Measurements from ENCODE around the gene TNS1. TPM values are rescaled to one million over a fixed set of nuclear protein-coding genes. Genes with fewer than 3 reads are reported as not detected.

TNS1 gene
- total and polyA plus RNA-seq, 4 donors = 46.9 to 64.5 (median 58.1) TPM

DNA sequence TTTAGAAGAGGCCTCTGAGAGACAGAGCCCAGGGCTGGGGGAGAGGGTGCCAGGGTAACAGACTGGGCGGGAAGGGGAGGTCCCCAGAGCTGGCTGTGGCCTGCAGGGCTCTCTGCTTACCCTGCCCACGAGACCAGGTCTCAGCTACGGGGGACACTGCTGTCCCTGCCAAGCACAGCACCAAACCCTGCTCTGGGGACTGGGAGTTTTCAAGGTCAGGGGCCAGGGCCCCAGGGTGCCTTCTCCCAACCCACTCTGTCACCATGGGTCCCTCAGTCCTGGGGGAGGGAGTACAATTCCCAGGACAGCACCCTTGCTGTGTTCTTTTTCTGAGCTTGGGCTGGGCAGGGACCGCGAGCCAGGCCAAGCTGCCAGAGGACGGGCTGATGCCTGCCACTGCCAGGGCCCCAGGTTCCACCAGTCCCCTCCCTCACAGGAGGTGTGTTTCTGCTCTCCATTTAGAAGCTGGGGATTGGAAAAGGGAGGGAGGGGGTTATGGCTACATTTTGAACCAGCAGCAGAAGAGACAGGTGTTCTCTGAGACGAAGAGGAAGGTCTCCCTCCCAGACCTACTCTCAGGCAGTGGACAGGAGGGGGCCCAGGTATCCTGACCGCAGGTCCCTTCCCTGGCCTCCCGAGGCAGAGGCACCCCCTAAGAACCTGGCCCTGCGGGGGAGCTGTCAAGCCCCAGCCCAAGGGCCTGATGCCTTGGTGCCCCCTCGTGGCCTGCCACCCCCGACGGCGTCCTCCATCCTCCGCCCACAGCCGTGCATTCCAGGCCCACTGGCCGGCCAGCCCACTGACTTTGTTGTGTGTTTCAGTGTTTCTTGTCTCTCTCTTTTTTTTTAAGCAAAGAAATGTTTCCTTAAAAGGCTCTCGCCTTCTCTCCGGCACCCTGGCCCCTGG is 80.4 kb downstream of the TNS1 start:
- Histone ChIP-seq H3K27ac (ENCODE audit: low read depth, low read length) (peak overlapping the region; percentile 82), H3K9me3 (ENCODE audit: control insufficient read depth, insufficient read depth, low read length) (no peaks in the 10 kb centered on the region), H3K36me3 (ENCODE audit: control insufficient read depth, insufficient read depth, low read length) (peaks cover 20% of the 10 kb centered on the region), H3K4me3 (ENCODE audit: low read depth, low read length) (no peak overlapping the region), H3K4me1 (ENCODE audit: control insufficient read depth, insufficient read depth, low read length) (peaks cover 72% of the 10 kb centered on the region), H3K27me3 (ENCODE audit: control insufficient read depth, insufficient read depth, low read length) (no peaks in the 10 kb centered on the region)
- DNase-seq (ENCODE audit: low read depth in 4 of 6, low spot score in 6 of 6) = no peak
- WGBS (ENCODE audit: insufficient coverage) = 46% methylated on average over 9 of the region's 19 CpGs

DNA sequence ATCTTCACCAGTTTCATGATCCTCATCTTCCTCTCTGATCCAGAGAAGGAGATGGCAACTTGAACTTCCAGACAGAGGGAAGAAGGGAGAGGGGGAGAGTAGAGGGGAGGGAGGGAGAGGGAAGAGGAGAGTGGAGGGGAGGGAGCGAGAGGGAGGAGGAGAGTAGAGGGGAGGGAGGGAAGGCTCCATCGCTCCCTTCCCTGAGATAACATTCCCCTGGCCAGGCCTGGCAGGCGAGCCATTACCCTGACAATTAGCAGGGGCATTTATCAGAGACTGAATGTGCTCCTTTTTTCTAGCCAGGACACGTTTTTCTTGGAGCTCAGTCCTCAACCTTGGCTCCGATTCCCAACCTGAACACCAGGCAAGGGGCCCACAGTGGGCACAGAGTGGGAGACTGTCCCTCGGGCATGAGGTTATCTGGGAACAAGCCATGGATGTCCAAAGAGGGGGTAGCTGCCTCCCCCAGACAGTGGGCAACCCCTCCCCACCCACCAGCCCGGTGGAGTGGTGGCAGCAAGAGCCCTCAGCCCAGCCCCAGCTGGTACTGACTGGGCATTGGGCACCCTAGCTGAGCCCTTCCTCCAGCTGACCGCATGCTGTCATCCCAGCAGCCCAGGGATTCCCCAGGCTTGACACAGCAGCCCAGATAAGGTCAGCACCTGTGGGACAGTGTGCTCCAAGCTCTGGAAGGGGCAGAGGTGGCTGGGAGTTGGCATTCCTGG is 81.8 kb downstream of the TNS1 start:
- Histone ChIP-seq H3K36me3 (ENCODE audit: control insufficient read depth, insufficient read depth, low read length) (peaks cover 22% of the 10 kb centered on the region), H3K4me3 (ENCODE audit: low read depth, low read length) (no peak overlapping the region), H3K9me3 (ENCODE audit: control insufficient read depth, insufficient read depth, low read length) (no peaks in the 10 kb centered on the region), H3K4me1 (ENCODE audit: control insufficient read depth, insufficient read depth, low read length) (peaks cover 79% of the 10 kb centered on the region), H3K27ac (ENCODE audit: low read depth, low read length) (peak overlapping the region; percentile 82), H3K27me3 (ENCODE audit: control insufficient read depth, insufficient read depth, low read length) (no peaks in the 10 kb centered on the region)
- WGBS (ENCODE audit: insufficient coverage) = 26% methylated on average over 5 of the region's 8 CpGs
- peak in 2 of 6 donors; percentile 75 to 85 for DNase-seq (ENCODE audit: low read depth in 4 of 6, low spot score in 6 of 6)

DNA sequence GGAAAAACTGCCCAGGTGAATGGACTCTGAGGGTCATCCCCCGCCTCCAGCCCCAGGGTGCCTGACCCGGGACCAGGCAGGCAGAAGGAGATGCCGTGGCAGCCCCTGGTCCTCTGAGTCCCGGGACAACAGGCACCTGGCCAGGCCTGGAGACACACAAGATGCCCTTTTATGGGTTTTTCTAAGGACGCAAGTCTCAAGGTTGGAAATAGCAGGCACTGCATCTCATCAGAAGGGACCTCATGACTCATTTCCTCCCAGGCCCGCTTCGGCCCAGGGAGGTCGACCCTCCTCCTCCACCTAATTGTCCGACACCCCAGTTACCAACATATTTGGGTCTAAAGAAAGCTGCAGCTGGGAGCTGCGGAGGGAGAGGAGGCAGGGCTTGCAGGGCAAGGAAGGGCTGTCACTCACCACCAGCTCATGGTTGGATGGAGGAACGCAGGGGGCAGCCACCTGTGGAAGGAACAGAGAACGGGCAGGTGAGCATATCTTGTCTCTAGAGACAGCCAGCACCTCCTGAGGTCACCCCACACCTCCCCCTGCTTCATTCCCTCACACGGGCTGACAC is 82.9 kb downstream of the TNS1 start:
- H3K36me3 ChIP-seq (ENCODE audit: control insufficient read depth, insufficient read depth, low read length) = peaks cover 30% of the 10 kb centered on the region
- H3K4me1 ChIP-seq (ENCODE audit: control insufficient read depth, insufficient read depth, low read length) = peaks cover 86% of the 10 kb centered on the region
- no peak overlapping the region for H3K4me3 ChIP-seq (ENCODE audit: low read depth, low read length)
- WGBS (ENCODE audit: insufficient coverage) = 56% methylated on average over 8 of the region's 13 CpGs
- H3K27ac ChIP-seq (ENCODE audit: low read depth, low read length) = no peak overlapping the region
- no peaks in the 10 kb centered on the region for H3K9me3 ChIP-seq (ENCODE audit: control insufficient read depth, insufficient read depth, low read length)
- DNase-seq (ENCODE audit: low read depth in 4 of 6, low spot score in 6 of 6) = no peak
- H3K27me3 ChIP-seq (ENCODE audit: control insufficient read depth, insufficient read depth, low read length) = no peaks in the 10 kb centered on the region

DNA sequence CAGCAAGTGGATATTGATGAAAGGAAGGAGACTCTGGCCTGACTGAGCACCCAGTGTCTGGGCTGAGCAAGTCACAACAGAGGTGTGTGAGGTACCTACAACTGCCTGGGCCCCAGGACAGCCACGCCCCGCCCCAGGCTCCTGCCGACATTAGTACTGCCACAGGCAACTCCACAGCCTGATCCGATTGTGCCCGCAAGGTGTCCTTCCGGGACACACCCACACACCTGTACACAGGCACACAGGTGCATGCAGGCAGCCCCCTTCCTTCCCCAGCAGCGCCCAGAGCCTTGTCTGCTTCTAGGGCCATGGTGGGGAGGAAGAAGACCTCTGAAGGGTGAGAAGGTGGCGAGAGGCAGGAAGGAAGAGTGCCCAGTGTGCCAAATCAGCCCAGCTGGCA is 83.6 kb downstream of the TNS1 start:
- Histone ChIP-seq H3K4me3 (ENCODE audit: low read depth, low read length) (no peak overlapping the region), H3K9me3 (ENCODE audit: control insufficient read depth, insufficient read depth, low read length) (no peaks in the 10 kb centered on the region), H3K27me3 (ENCODE audit: control insufficient read depth, insufficient read depth, low read length) (no peaks in the 10 kb centered on the region), H3K4me1 (ENCODE audit: control insufficient read depth, insufficient read depth, low read length) (peaks cover 92% of the 10 kb centered on the region), H3K27ac (ENCODE audit: low read depth, low read length) (peak overlapping the region; percentile 47), H3K36me3 (ENCODE audit: control insufficient read depth, insufficient read depth, low read length) (peaks cover 32% of the 10 kb centered on the region)
- 95% methylated on average over 6 of the region's 8 CpGs for WGBS (ENCODE audit: insufficient coverage)
- no peak for DNase-seq (ENCODE audit: low read depth in 4 of 6, low spot score in 6 of 6)

DNA sequence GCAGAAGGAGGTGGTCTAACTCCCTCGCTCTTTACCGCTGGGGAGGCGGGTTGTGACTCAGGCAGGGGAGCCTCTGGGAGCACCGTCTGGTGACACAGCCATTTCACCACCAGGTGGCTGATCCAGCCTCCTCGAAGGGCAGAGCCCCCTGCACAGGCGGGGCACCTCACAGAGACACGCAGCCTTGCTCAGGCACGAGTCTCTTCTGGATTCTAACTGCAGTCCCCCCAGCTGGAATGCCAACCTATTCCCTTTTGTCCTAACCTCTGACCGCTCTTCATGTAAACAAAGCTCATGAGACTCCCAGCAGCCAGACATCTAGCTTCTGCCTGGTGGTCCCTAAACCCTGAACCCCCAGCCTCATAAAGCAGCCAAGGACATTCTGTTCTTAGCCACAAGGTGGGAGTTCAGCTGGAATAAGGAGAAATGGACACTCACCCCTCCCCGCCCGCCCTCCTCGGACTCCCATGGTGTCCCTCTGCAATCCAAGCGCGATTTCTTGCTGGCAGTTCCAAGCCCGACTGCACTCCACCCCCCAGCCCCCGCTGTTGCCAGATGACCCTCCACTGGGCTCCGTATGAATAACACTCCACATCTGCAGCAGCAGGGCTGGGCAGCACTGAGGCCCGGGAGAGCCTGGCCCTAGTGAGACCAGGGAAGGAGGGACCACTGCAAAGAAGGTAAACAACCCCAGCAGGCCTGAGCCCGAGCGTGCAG is 84.3 kb downstream of the TNS1 start:
- no peaks in the 10 kb centered on the region for H3K9me3 ChIP-seq (ENCODE audit: control insufficient read depth, insufficient read depth, low read length)
- 33% methylated on average over 11 of the region's 20 CpGs for WGBS (ENCODE audit: insufficient coverage)
- peaks cover 93% of the 10 kb centered on the region for H3K4me1 ChIP-seq (ENCODE audit: control insufficient read depth, insufficient read depth, low read length)
- peak in 1 of 6 donors; percentile 60 for DNase-seq (ENCODE audit: low read depth in 4 of 6, low spot score in 6 of 6)
- peak overlapping the region; percentile 52 for H3K27ac ChIP-seq (ENCODE audit: low read depth, low read length)
- H3K36me3 ChIP-seq (ENCODE audit: control insufficient read depth, insufficient read depth, low read length) = peaks cover 33% of the 10 kb centered on the region
- no peak overlapping the region for H3K4me3 ChIP-seq (ENCODE audit: low read depth, low read length)
- H3K27me3 ChIP-seq (ENCODE audit: control insufficient read depth, insufficient read depth, low read length) = no peaks in the 10 kb centered on the region

DNA sequence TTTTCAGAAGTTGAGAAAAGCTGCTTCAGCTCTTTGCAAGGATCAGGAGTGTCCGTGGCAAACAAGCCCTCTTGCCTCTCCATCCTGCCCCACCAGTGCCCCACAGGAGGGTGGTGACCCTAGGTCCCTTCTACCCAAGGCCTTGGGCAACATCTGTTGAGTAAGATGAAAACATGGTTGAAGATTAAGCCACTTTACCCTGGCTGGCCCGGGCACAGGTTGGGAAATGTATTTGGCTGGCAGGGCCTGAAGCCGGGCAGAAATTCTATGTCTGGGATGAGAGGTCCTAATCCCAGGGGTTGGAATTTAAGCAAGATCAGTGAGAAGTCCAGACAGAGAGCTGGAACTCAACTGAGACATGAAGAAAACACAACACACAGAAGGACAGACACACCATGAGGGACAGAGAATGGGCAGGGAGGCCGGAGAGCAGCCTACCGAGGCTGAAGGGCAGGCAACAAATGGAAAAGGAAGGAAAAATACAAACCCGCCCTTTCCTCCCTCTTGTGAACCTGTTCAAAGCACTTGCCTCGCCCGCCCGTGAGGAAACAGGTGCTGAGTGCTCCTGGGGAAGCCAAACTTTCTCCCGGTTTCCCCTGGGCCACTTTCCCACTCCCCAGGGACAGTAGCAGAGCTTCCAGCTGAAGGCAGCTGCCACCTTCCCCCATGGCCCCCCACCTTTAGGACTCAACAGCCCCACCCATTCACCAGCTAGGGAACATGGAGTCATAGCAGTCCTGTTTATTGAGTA is 86.1 kb downstream of the TNS1 start:
- Histone ChIP-seq H3K27me3 (ENCODE audit: control insufficient read depth, insufficient read depth, low read length) (no peaks in the 10 kb centered on the region), H3K4me3 (ENCODE audit: low read depth, low read length) (no peak overlapping the region), H3K4me1 (ENCODE audit: control insufficient read depth, insufficient read depth, low read length) (peaks cover 93% of the 10 kb centered on the region), H3K36me3 (ENCODE audit: control insufficient read depth, insufficient read depth, low read length) (peaks cover 37% of the 10 kb centered on the region), H3K27ac (ENCODE audit: low read depth, low read length) (peak overlapping the region; percentile 88), H3K9me3 (ENCODE audit: control insufficient read depth, insufficient read depth, low read length) (no peaks in the 10 kb centered on the region)
- WGBS (ENCODE audit: insufficient coverage) = 91% methylated on average over 8 of the region's 10 CpGs
- no peak for DNase-seq (ENCODE audit: low read depth in 4 of 6, low spot score in 6 of 6)

DNA sequence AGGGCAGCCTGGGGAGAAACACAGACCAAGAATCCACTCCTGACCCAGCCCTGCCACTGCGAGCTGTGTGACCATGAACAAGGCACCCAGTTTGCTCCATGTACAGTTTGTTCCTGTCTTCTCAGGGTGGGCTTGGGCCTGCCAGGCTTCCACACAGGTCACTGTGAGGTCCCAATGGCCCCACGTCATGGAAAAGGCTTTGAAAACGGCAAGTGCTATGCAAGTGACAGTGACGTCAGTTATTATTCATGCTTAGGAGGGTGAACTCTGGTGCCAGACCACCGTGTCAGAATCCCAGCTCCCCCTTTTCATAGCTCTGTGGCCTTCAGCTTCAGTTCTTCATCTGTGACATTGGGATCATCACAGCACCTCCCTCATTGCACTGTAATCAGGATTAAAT is 87.1 kb downstream of the TNS1 start:
- Histone ChIP-seq H3K27me3 (ENCODE audit: control insufficient read depth, insufficient read depth, low read length) (no peaks in the 10 kb centered on the region), H3K4me3 (ENCODE audit: low read depth, low read length) (no peak overlapping the region), H3K9me3 (ENCODE audit: control insufficient read depth, insufficient read depth, low read length) (no peaks in the 10 kb centered on the region), H3K27ac (ENCODE audit: low read depth, low read length) (peak overlapping the region; percentile 88), H3K4me1 (ENCODE audit: control insufficient read depth, insufficient read depth, low read length) (peaks cover 93% of the 10 kb centered on the region), H3K36me3 (ENCODE audit: control insufficient read depth, insufficient read depth, low read length) (peaks cover 37% of the 10 kb centered on the region)
- DNase-seq (ENCODE audit: low read depth in 4 of 6, low spot score in 6 of 6) = no peak
- WGBS (ENCODE audit: insufficient coverage) = 73% methylated on average over 5 of the region's 5 CpGs

DNA sequence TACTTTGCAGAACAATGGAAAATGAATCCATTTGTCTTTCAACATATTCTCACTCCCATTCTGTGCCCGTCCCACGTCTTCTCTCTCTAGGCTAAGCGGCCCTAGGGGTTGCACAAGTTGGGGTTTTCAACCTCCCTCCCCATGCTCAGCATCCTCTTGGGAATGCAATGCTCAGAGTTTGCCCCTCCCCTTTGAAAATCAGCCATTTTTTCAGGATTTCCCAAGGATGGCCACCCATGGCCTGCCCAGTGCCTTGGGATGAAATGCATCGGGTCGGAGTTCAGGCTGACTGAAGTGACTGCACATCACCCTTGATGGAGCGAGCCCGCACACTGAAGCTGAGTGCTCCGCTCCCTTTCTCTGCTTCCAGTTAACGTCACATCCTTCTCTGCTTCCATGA is 87.9 kb downstream of the TNS1 start:
- Histone ChIP-seq H3K4me3 (ENCODE audit: low read depth, low read length) (no peak overlapping the region), H3K27ac (ENCODE audit: low read depth, low read length) (peak overlapping the region; percentile 88), H3K9me3 (ENCODE audit: control insufficient read depth, insufficient read depth, low read length) (no peaks in the 10 kb centered on the region), H3K36me3 (ENCODE audit: control insufficient read depth, insufficient read depth, low read length) (peaks cover 36% of the 10 kb centered on the region), H3K4me1 (ENCODE audit: control insufficient read depth, insufficient read depth, low read length) (peaks cover 94% of the 10 kb centered on the region), H3K27me3 (ENCODE audit: control insufficient read depth, insufficient read depth, low read length) (no peaks in the 10 kb centered on the region)
- WGBS (ENCODE audit: insufficient coverage) = 90% methylated on average over 9 of the region's 9 CpGs
- no peak for DNase-seq (ENCODE audit: low read depth in 4 of 6, low spot score in 6 of 6)

DNA sequence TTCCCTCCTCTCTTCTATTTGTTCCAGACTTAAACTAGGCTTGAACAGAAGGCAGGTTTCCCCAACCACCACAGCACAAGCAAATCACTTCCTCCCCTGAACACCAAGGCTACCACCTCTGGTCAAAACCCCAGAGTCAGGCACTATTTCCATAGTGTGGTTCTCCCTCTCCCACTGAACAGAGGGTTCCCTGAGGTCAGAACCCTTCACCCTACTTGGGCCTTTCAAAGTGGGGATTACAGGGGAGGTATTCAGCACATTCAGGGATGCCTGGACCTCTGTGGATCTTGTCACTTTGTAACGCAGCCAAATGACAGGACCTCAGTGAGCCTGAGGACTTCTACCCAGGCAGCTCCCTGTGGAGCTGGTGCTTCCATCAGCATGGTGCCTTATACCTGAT is 88.7 kb downstream of the TNS1 start:
- Histone ChIP-seq H3K9me3 (ENCODE audit: control insufficient read depth, insufficient read depth, low read length) (no peaks in the 10 kb centered on the region), H3K36me3 (ENCODE audit: control insufficient read depth, insufficient read depth, low read length) (peaks cover 28% of the 10 kb centered on the region), H3K27me3 (ENCODE audit: control insufficient read depth, insufficient read depth, low read length) (no peaks in the 10 kb centered on the region), H3K27ac (ENCODE audit: low read depth, low read length) (peak overlapping the region; percentile 65), H3K4me3 (ENCODE audit: low read depth, low read length) (no peak overlapping the region), H3K4me1 (ENCODE audit: control insufficient read depth, insufficient read depth, low read length) (peaks cover 94% of the 10 kb centered on the region)
- WGBS (ENCODE audit: insufficient coverage) = 94% methylated on average over 1 of the region's 1 CpG
- no peak for DNase-seq (ENCODE audit: low read depth in 4 of 6, low spot score in 6 of 6)

Data from spinal cord (tissue), 10 donors.